ENCODE data around the gene CCNA2. TPM values are rescaled to one million over a fixed set of nuclear protein-coding genes. Genes with fewer than 3 reads are reported as not detected.

CCNA2 gene
- total and polyA plus RNA-seq, 2 donors from 2014 or later: 0.71 to 1.4 TPM

- peak in 2 of 5 donors; percentile 10 to 47 for DNase-seq
Measured at GRCh38 chr4:121789960-121790829, 33.5 kb downstream of the CCNA2 start.

GRCh38 chr4:121789455-121789854, 34.2 kb downstream of the CCNA2 start:
- intact Hi-C loops (cut with DNase I): no loop called here
- Histone ChIP-seq H3K4me3 (ENCODE audit: low read length in 3 of 3) (no peak overlapping the region), H3K27ac (ENCODE audit: low read depth in 2 of 2, low read length in 2 of 2) (no peak overlapping the region), H3K4me1 (ENCODE audit: control insufficient read depth in 2 of 3, insufficient read depth in 2 of 3, low read depth in 1 of 3, low read length in 3 of 3) (no peaks in the 10 kb centered on the region), H3K36me3 (ENCODE audit: control insufficient read depth in 2 of 3, insufficient read depth in 3 of 3, low read length in 3 of 3) (no peaks in the 10 kb centered on the region), H3K9me3 (ENCODE audit: control insufficient read depth in 2 of 3, insufficient read depth in 1 of 3, low read length in 3 of 3) (no peaks in the 10 kb centered on the region), H3K9ac (ENCODE audit: low read length in 3 of 3) (no peak overlapping the region), H3K27me3 (ENCODE audit: control insufficient read depth, insufficient read depth, low read length) (no peaks in the 10 kb centered on the region)
- DNase-seq (no peak), FAIRE-seq (no peak)
- no peak for TF ChIP-seq CTCF (IDR thresholded peaks at IDR 0.05; ENCODE audit: borderline replicate concordance, extremely low read depth, insufficient read depth)

More at GRCh38 chr4:121789960-121790829, 33.5 kb downstream of the CCNA2 start:
- no peak overlapping the region for H3K9ac ChIP-seq (ENCODE audit: low read length in 3 of 3)
- no peaks in the 10 kb centered on the region for H3K36me3 ChIP-seq (ENCODE audit: control insufficient read depth in 2 of 3, insufficient read depth in 3 of 3, low read length in 3 of 3)
- TF ChIP-seq CTCF (IDR thresholded peaks at IDR 0.05; ENCODE audit: borderline replicate concordance, extremely low read depth, insufficient read depth): no peak
- H3K4me3 ChIP-seq (ENCODE audit: low read length in 3 of 3): no peak overlapping the region
- no peak overlapping the region for H3K27ac ChIP-seq (ENCODE audit: low read depth in 2 of 2, low read length in 2 of 2)
- no peaks in the 10 kb centered on the region for H3K27me3 ChIP-seq (ENCODE audit: control insufficient read depth, insufficient read depth, low read length)
- intact Hi-C loops (cut with DNase I): no loop called here
- no peak for FAIRE-seq
- no peaks in the 10 kb centered on the region for H3K4me1 ChIP-seq (ENCODE audit: control insufficient read depth in 2 of 3, insufficient read depth in 2 of 3, low read depth in 1 of 3, low read length in 3 of 3)
- no peaks in the 10 kb centered on the region for H3K9me3 ChIP-seq (ENCODE audit: control insufficient read depth in 2 of 3, insufficient read depth in 1 of 3, low read length in 3 of 3)

GRCh38 chr4:121788896-121789295, 34.8 kb downstream of the CCNA2 start:
- H3K4me3 ChIP-seq (ENCODE audit: low read length in 3 of 3): no peak overlapping the region
- intact Hi-C loops (cut with DNase I): no loop called here
- no peak for FAIRE-seq

More at GRCh38 chr4:121788896-121789295, 34.8 kb downstream of the CCNA2 start:
- Histone ChIP-seq H3K4me1 (ENCODE audit: control insufficient read depth in 2 of 3, insufficient read depth in 2 of 3, low read depth in 1 of 3, low read length in 3 of 3) (no peaks in the 10 kb centered on the region), H3K9me3 (ENCODE audit: control insufficient read depth in 2 of 3, insufficient read depth in 1 of 3, low read length in 3 of 3) (peaks cover 0 to 2% (median 0%) of the 10 kb centered on the region in 3 donors), H3K9ac (ENCODE audit: low read length in 3 of 3) (no peak overlapping the region), H3K36me3 (ENCODE audit: control insufficient read depth in 2 of 3, insufficient read depth in 3 of 3, low read length in 3 of 3) (no peaks in the 10 kb centered on the region), H3K27me3 (ENCODE audit: control insufficient read depth, insufficient read depth, low read length) (no peaks in the 10 kb centered on the region), H3K27ac (ENCODE audit: low read depth in 2 of 2, low read length in 2 of 2) (no peak overlapping the region)
- TF ChIP-seq CTCF (IDR thresholded peaks at IDR 0.05; ENCODE audit: borderline replicate concordance, extremely low read depth, insufficient read depth): no peak
- no peak for DNase-seq
